22Rv1 (cell line): ENCODE results near the gene TMC7.
A peak's percentile ranks its signal among the peaks of the same experiment; 100 is the strongest.

Experiments
- H3K27ac ChIP-seq: fragments of 450-650 bp; 2 replicates; pipeline ENCODE4 v1.5.1; 2017
- ZFX ChIP-seq: fragments of 450-650 bp; IDR thresholded peaks from 2 replicates; pipeline ENCODE4 v1.6.1; 2017; ENCODE audit warnings: antibody characterized with exemption, borderline replicate concordance
- TF ChIP-seq, protein P1 (sequence below): fragments of 450-650 bp; IDR thresholded peaks from 2 replicates; pipeline ENCODE4 v1.5.1; 2017; ENCODE audit warnings: mild to moderate bottlenecking

TMC7 gene

GRCh38 chr16:19031738-19032137, 48.0 kb downstream of the TMC7 start:
- no peak overlapping the region for H3K27ac ChIP-seq
- TF ChIP-seq ZFX, result no peak
- TF ChIP-seq, protein P1, sequence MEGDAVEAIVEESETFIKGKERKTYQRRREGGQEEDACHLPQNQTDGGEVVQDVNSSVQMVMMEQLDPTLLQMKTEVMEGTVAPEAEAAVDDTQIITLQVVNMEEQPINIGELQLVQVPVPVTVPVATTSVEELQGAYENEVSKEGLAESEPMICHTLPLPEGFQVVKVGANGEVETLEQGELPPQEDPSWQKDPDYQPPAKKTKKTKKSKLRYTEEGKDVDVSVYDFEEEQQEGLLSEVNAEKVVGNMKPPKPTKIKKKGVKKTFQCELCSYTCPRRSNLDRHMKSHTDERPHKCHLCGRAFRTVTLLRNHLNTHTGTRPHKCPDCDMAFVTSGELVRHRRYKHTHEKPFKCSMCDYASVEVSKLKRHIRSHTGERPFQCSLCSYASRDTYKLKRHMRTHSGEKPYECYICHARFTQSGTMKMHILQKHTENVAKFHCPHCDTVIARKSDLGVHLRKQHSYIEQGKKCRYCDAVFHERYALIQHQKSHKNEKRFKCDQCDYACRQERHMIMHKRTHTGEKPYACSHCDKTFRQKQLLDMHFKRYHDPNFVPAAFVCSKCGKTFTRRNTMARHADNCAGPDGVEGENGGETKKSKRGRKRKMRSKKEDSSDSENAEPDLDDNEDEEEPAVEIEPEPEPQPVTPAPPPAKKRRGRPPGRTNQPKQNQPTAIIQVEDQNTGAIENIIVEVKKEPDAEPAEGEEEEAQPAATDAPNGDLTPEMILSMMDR, result no peak

DNA sequence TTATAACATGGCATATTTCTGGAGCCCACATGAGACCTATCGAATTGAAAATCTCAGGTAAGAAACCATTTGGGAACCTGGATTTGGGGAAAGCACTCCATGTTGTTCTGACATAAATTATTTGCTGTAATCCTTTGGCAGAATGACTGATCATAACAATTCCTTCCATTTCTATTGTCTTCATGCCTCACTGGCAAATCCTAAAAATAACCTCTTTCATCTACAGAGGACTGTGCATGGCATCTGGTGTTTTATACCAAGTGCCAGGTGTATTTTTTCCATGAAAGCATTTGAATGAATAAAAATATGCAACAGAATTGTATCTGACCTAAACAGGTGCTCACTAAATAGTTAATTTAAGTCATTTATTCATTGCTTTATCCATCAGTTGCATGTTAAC, 50.0 kb downstream of the TMC7 start:
- H3K27ac ChIP-seq, result no peak overlapping the region
- no peak for TF ChIP-seq ZFX
- TF ChIP-seq, protein P1, result no peak

GRCh38 chr16:19040400-19040799, 56.7 kb downstream of the TMC7 start:
- TF ChIP-seq, protein P1, result no peak
- no peak for TF ChIP-seq ZFX
- no peak overlapping the region for H3K27ac ChIP-seq

DNA sequence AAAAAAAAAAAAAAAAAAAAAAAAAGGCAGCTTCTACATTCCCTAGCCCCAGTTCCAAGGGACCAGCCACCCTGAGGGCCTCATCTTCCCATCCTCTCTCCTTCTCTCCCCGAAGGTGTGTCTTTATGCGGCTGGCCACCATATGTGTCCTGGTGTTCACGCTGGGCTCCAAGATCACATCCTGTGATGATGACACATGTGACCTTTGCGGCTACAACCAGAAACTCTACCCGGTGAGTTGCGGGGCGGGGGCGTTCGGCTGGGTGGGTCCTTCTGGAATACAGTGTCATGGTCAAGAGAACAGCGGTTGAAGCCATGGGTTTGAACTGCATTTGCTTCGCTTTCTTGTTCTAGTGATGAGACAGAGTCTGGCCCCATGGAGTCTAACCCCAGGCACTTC, 61.0 kb downstream of the TMC7 start:
- H3K27ac ChIP-seq, result no peak overlapping the region
- no peak for TF ChIP-seq ZFX
- TF ChIP-seq, protein P1, result no peak

GRCh38 chr16:19046062-19046461, 62.3 kb downstream of the TMC7 start:
- TF ChIP-seq, protein P1, result no peak
- no peak for TF ChIP-seq ZFX
- H3K27ac ChIP-seq, result no peak overlapping the region

GRCh38 chr16:19062706-19063105, 79.0 kb downstream of the TMC7 start:
- TF ChIP-seq, protein P1, result no peak
- no peak for TF ChIP-seq ZFX
- H3K27ac ChIP-seq, result no peak overlapping the region

DNA sequence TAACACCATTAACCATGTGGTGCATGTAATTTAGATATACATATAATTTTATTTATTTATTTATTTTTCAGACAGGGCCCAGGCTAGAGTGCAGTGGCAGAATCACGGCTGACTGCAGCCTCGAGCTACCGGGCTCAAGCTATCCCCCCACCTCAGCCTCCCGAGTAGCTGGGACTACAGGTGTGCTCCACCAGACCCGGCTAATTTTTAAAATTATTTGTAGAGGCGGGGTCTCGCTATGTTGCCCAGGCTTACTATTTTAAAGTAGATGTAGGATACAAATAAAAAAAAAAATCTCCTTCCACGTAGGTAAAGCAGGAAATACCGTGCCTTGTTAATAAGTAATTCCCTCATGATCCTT, 83.2 kb downstream of the TMC7 start:
- no peak for TF ChIP-seq ZFX
- TF ChIP-seq, protein P1, result no peak
- H3K27ac ChIP-seq, result peak overlapping the region; percentile 93
